Coronary artery (tissue), 2 donors: Measurements from ENCODE around the gene PLCL1.

Source experiments
- DNase-seq: peaks from one replicate; pipeline ENCODE4 v3.0.0-alpha.2; 2017; ENCODE audit warnings: low spot score
- H3K27ac ChIP-seq, 2 donors: fragments of 200-600 bp; sonication (generic); one replicate each; pipeline ENCODE4 v1.5.1; 2016 to 2019
- H3K4me3 ChIP-seq: fragments of 200-600 bp; sonication (generic); 2 replicates; pipeline ENCODE4 v1.5.1; 2016; ENCODE audit warnings: mild to moderate bottlenecking, moderate library complexity
- CTCF ChIP-seq: fragments of 200-600 bp; sonication (generic); IDR thresholded peaks from one replicate; pipeline ENCODE4 v1.5.1; 2019; ENCODE audit warnings: antibody characterized with exemption

Gene PLCL1

DNA sequence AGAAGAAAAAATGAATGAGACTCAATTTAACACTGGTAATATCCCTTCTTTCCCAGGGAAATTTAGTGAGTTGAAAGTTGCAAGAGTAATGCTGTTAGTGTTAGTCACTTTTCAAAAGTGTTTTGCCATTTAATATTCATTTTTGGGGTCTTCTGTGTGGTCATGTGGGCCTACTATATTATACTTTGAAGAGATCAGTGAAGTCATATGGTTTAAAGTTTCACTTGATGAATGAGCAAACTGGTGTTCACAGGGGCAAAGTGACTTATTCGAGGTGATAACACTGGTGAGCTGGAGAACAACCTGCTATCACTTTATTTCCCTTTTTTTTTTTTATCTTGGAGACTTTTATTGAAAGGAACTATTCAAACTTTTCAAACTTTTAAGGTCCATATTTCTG lies 196.0 kb downstream of the PLCL1 start:
- TF ChIP-seq CTCF = no peak
- H3K4me3 ChIP-seq = no peak overlapping the region
- H3K27ac ChIP-seq = no peak overlapping the region
- no peak for DNase-seq

- Histone ChIP-seq H3K27ac (no peak overlapping the region), H3K4me3 (no peak overlapping the region)
- TF ChIP-seq CTCF = no peak
- DNase-seq = no peak
Observed at GRCh38 chr2:198004173-198004572, 199.8 kb downstream of the PLCL1 start.

GRCh38 chr2:198004921-198005829 lies 200.8 kb downstream of the PLCL1 start:
- no peak overlapping the region for H3K27ac ChIP-seq
- no peak overlapping the region for H3K4me3 ChIP-seq
- no peak for TF ChIP-seq CTCF
- no peak for DNase-seq

DNA sequence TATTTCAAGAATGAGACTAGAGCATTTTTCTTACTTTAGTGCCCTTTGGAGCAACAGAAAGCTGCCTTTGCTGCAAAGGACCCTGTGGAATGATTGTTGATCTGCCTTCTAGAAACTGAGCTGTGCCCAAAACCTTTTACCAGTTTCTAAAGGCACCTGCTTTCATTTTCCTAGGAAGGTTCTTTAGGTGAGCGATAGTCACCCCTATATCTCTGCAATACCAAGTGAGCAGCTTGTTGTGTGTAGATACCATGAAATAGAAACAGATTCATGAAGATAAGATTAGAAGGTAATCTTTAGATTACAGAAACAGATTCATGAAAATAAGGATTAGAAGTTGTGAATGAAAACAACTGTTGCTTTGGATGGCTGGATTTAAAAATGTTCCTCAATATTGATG lies 202.3 kb downstream of the PLCL1 start:
- TF ChIP-seq CTCF = no peak
- Histone ChIP-seq H3K27ac (no peak overlapping the region), H3K4me3 (no peak overlapping the region)
- DNase-seq = no peak

- no peak for DNase-seq
- no peak for TF ChIP-seq CTCF
- Histone ChIP-seq H3K27ac (no peak overlapping the region), H3K4me3 (no peak overlapping the region)
Observed at GRCh38 chr2:198008230-198008629, 203.8 kb downstream of the PLCL1 start.

DNA sequence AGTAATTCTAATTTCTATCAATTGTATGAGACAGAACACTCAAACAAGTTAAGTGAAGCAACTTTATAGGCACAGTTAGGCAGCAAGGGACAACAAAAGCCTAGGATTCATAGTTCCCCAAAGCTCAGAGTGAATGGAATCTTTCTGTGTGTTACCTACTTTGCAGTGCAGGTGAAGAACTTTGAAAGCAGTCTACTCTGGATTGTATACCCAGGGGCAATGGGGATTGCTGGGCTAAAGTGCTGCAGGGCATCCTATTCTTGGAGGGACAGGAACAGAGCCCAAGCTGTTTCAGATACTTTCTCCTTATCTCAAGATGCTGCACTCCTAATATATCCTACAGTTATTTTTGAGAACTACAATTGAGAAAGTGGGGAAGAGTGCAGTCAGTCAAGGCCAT lies 207.6 kb downstream of the PLCL1 start:
- Histone ChIP-seq H3K27ac (no peak overlapping the region), H3K4me3 (no peak overlapping the region)
- no peak for TF ChIP-seq CTCF
- no peak for DNase-seq

DNA sequence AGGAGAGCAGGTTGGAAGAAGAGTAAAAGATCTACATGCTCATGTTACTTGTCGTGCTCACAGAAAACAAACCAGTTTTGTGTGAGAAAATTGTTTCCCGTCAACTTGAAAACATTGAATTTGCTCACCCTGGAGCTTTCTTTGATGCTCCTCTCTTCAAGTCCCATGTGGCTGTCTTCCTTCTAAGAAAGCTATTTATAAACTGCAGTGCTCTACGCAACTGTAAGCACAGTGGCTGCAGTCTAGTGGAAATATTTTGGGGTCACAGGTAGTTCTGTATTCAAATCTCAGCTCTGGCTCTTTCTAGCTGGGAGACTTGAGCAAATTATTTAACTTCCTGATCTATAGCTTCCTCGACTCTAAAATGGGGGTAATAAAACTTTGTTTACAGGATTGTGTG lies 211.8 kb downstream of the PLCL1 start:
- DNase-seq = no peak
- no peak for TF ChIP-seq CTCF
- H3K4me3 ChIP-seq = no peak overlapping the region
- no peak overlapping the region for H3K27ac ChIP-seq
